NCI-H2107 treated with DMSO at 0.1 percent for 48 hours (cell line): ENCODE data around the gene CNTLN.
"Not testable (repeated sequence)": the region's sequence is repeated elsewhere in the genome, so short reads cannot be mapped to it uniquely, and the experiment has no call there.

Experiments used
- DNase-seq: peaks from one replicate; lab custom pipeline; 2025; ENCODE audit not compliant: unreplicated experiment; lab: John Stamatoyannopoulos, UW

CNTLN gene

DNA sequence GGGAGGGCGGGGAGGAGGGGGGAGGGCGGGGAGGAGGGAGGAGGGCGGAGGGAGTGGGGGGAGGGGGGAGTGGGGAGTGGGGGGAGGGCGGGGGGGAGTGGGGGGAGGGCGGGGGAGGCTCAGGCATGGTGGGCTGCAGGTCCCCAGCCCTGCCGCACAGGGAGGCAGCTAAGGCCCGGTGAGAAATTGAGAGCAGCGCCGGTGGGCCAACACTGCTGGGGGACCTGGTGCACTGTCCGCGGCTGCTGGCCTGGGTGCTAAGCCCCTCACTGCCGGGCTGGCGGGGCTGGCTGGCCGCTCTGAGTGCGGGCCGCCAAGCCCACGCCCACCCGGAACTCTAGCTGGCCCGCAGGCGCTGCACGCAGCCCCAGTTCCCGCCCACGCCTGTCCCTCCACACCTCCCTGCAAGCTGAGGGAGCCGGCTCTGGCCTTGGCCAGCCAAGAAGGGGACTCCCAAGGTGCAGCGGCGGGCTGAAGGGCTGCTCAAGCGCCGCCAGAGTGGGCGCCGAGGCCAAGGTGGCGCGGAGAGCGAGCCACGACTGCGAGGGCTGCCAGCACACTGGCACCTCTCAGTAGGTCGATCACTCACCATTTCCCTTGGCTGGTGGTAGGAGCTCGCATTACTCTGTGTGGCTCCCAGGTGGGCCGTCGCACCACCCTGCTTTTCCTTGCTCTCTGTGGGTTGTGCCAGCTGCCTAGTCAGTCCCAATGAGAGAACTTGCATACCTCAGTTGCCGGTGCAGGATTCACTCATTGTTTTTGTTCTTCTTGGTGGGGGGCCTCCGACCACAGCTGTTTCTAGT lies 160.2 kb downstream of the CNTLN start:
- no peak for DNase-seq

DNA sequence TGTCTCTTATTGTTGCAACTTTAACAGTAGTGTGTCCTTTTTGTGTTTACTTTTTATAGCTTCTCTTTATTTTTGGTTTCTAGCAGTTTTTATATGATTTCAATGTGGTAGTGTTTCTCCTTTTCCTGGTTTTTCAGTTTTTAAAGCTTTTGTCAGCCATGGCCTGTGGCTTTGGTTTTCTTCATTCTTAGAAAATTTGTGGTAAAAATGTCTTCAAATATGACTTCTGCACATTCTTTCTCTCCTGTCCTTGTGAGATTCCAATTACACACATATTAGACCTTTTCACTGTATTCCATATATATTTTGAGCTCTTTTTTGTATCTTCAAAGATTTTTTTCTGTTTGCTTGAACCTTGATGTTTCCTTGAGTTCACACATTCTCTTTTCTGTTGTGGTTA lies 180.5 kb downstream of the CNTLN start:
- DNase-seq = no peak

DNA sequence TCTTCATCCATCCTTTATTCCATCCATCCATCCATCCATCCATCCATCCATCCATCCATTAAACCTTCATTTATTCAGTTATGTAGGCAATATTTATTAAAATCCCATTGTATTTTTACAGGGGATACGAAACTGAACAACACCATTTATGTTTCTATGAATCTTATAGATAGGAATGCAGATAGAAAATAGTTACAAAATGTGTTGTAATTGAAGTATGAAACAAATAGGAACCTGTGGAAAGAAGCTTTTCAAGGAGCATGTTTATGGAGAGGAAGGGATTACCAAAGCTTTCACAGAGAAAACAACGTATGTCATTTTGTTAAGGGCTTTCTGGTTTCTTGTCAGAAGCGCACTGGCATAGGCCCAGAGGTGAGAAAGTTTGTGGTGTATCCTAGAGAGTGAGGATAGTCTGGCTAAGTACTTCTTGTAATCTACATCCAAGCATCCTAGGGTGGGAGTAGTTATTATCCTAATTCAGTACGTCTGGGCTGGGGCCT lies 184.0 kb downstream of the CNTLN start:
- DNase-seq = no peak

DNA sequence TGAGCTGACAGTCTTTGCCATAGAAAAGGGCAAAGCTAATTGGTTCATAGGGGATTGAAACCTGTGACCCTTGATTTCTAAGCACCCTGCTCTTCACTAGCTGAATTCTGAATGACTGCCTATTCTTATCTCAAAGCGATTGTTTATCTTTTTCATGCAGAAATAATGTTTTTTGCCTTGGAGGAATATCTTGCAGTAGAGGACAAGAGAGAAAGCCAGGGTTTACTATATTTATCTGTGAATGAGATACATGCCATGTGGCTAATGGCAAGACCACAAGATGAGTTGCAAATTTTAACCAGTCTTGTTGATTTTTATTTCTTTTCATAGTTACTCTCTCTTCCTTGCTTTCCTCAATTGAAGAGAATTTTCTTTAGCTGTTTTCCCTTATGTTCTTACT lies 185.0 kb downstream of the CNTLN start:
- DNase-seq = no peak

- DNase-seq = no peak
Observed at GRCh38 chr9:17322882-17323864, 188.3 kb downstream of the CNTLN start.

DNA sequence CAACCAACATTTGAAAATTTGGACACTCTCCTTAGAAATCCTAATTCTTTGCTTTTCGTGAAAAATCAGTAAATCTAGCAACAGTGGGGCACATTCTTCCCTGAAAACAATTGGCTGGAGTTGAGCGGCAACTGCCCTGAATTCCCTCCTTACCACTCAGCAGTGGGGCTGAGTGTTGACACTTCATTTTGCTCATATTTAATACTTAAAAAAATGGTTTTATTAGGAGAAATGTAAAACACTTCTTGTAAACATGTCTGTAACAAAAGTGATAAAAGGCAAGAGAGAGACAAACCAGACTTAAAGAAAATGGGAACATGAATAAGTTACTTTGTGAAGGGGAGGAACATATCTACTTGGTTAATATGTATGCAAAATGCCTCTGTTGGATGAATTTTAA lies 193.5 kb downstream of the CNTLN start:
- DNase-seq = no peak

DNA sequence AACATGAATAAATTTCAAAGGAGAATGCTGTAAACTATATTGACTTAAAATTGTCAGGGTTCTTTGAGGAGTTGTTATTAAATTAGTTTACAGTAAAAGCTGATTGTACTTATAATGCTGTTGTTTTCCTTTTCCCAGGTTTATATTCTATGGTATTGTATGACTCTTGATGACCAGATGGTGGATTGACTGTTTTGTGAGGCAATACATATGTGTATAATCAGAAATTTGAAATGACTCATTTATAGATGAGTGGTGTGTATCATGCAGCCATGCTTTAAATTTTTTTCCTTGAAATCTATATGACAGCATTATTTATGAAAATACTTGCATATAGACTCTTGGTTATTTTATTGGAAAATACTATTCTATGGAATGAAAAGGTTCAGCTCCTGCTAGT lies 195.3 kb downstream of the CNTLN start:
- no peak for DNase-seq

DNA sequence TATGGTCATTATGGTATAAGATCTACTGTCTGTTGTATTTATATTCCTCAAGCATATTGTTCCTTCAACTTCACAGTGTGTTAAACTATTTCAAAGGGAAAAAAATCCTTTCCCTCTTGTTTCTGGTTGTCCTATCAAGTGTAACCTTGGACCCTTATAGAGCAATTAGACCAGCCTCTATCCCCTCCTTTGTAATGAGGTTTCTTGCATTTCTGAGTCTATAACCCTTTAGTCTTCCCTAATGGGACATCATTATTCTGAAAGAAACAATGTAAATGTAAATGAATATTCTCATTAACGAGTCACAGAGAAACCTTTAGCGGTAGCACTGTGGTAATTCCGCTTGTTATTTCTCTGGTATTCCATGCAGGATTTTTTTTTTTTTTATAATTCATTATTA lies 197.3 kb downstream of the CNTLN start:
- DNase-seq = no peak

DNA sequence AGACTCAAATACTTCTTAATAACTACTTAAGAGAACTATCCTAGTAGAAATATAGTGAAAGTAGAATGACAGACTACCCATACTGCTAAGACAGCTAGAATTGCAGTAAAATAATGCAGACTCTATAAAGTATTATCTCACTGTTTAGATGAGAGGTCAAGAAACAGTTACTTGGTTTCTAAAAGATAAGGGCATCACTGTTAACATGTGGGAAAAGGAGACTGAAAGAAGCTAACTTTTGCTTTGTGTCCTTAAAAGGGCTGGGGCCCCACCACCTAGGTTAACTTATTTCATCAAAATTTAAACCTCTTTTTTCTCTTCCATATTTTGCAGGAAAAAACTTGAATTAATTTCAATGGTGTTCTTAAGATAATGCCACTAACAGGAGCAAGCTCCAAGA lies 204.3 kb downstream of the CNTLN start:
- no peak for DNase-seq

DNA sequence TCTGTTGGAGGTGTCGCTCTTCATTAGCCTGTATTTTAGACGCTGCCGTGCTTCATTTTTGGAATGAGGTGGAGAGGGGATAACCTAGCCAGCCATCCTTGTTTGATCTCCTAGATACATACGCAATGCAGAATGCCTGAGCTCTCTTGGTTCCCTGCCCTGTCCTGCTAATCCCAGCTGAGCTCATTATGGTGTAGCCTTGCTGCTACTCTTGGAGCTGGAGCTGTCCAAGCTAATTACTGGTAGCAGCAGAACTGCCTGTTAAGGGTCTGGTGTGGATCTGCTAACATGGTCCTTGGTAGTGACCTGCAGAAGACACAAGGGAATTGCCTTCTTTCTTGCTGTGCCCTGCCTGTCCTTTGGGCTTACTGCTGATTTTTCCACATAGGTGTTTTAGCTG lies 207.9 kb downstream of the CNTLN start:
- no peak for DNase-seq

GRCh38 chr9:17349831-17350230 lies 215.0 kb downstream of the CNTLN start:
- no peak for DNase-seq

GRCh38 chr9:17354006-17354405 lies 219.2 kb downstream of the CNTLN start:
- not testable (repeated sequence) for DNase-seq

GRCh38 chr9:17361378-17361777 lies 226.5 kb downstream of the CNTLN start:
- DNase-seq = no peak

DNA sequence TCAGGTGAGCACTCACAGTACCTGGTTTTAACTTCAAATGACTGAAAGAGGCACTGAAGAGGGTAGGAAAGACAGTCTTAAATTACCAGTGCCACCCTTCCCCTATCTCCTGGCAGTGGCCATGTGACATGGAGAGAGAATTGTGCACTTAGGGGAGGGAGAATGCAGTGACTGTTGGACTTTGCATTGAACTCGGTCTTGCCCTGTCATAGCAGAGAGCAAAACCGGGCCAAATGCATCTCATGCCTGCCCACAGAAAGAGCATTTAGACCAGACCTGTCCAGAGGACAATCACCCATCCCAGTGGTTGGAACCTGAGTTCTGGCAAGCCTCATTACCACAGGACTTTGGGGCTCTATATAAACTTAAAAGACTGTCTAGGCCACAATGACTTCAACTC lies 232.2 kb downstream of the CNTLN start:
- DNase-seq = no peak

GRCh38 chr9:17380126-17380861 lies 245.5 kb downstream of the CNTLN start:
- no peak for DNase-seq

DNA sequence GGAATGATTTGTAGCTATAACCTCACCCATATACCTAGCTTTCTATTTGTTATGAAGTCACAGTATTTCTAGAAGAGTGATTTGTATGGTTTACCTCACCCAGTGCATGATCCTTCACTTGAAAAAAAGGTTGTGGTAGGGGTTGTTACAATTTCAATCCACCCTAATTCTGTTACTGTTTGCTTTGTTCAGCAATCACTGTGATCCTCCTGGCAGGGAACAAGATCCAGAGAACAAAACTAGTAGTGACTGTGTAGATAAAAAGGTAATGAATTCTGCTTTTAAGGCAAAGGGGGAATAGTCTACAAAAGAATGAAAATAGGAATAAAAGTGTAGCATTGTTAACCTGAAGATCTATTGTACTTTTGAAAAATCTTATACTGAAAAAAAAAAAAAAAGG lies 252.7 kb downstream of the CNTLN start:
- DNase-seq = no peak

- DNase-seq = no peak
Observed at GRCh38 chr9:17389026-17389425, 254.2 kb downstream of the CNTLN start.

GRCh38 chr9:17394881-17395510 lies 260.2 kb downstream of the CNTLN start:
- DNase-seq = no peak

- not testable (repeated sequence) for DNase-seq
Observed at GRCh38 chr9:17397166-17397728, 262.4 kb downstream of the CNTLN start.

DNA sequence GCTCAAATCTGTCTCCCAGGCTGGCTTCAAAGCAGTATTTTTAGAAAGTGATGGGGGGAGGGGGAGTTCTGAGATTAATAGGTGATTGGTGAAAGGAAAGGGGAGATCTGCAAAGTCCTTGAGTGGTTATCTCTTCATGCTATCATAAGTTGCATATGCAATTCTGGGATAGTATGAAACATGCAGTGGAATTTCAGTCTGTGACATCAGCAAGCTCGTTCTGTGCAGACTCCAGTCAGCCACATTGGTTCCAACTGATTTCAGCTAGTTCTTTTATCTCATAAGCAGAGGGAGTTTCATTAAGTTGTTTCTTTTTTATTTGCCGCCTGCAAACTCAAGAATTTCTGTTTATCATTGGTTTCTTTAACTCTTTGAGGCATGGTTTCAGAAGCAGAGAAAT lies 263.5 kb downstream of the CNTLN start:
- no peak for DNase-seq
